ENCODE results near the gene CPS1.

The CPS1 gene

GRCh38 chr2:210548031-210548430, 8.4 kb upstream of the CPS1 start:
- DNase-seq, result no peak

GRCh38 chr2:210548878-210549384, 7.5 kb upstream of the CPS1 start:
- no peak for DNase-seq

GRCh38 chr2:210551001-210551400, 5.4 kb upstream of the CPS1 start:
- DNase-seq, result no peak

- DNase-seq, result no peak
Observed at GRCh38 chr2:210553373-210553772, 3.0 kb upstream of the CPS1 start.

DNA sequence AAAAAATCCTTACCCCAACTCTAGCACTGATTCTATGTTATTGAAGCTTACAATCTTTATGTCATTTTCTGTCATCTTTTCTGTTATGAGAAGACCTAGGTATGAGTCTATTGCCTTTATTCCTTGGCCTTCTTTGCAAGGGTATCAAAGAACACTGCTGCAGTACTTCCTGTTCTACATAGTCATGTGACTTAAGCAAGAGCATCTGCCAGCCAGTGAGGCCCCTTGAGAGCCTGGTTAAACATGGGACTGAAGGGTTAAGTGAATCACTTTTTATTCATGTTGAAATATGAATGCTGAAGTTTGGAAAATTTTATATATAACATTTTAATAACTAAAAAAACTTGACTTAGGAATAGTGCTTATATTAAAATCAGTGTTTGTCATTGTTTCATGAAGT, 844 bp upstream of the CPS1 start:
- no peak for DNase-seq

- no peak for DNase-seq
Observed at GRCh38 chr2:210557721-210558120, 1.3 kb downstream of the CPS1 start.

GRCh38 chr2:210558708-210559107, 2.3 kb downstream of the CPS1 start:
- no peak for DNase-seq

- DNase-seq, result no peak
Observed at GRCh38 chr2:210559182-210559581, 2.8 kb downstream of the CPS1 start.

DNA sequence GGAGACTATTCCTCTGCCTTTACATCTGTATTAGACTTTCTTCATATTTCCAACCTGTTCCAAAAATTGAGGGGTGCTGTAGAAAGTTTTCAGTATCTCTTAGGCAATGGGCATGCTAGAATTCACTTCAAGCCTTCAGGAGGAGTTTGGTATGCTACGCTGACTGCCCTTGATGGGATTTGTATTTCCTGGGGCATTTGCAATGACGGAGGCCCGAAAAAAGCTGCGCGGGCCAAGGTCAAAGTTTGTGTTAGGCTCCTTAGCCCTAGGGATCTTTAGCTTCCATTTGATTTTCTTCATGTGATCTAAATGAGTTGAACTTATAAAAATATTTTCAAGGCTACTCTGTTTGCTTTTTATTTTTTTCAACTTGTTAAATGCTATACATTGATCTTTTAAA, 5.1 kb downstream of the CPS1 start:
- DNase-seq, result no peak

- no peak for DNase-seq
Observed at GRCh38 chr2:210562091-210562490, 5.7 kb downstream of the CPS1 start.

- no peak for DNase-seq
Observed at GRCh38 chr2:210562502-210563080, 6.2 kb downstream of the CPS1 start.

DNA sequence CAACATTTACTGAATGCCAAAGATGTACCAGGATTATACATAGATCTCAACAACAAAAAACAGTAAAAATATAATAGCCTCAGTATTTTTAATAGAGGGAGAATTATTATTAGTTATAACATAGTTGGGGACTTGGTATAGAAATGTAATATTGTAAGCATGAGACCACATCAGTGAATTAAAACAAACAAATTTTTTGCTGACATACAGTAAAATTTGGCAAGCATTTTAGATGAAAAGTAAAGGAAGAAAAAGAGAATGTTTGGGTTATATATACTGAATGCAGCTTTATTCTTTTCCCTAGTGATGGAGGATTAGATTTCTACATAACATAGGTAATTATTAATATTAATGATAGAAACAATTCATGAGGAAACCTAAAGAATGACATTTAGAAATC, 10.9 kb downstream of the CPS1 start:
- no peak for DNase-seq

DNA sequence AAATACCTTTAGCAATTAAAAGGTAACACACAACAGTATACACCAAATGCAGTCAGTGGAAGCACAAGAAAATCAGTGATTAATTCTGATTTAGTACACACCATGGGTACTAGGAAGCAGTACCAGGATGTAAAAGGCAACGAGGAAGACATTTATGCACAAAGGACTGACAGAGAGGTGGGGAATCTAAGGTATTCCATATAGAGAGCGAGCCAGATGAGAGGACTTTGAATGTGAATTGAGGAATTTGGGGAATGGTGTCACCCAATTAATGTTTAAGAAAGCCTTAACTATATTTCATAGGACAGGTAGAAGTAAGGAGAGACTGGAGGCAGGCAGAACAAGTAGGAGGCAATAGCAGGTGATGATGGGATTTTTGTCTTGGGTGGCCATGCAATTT, 11.7 kb downstream of the CPS1 start:
- DNase-seq, result no peak

DNA sequence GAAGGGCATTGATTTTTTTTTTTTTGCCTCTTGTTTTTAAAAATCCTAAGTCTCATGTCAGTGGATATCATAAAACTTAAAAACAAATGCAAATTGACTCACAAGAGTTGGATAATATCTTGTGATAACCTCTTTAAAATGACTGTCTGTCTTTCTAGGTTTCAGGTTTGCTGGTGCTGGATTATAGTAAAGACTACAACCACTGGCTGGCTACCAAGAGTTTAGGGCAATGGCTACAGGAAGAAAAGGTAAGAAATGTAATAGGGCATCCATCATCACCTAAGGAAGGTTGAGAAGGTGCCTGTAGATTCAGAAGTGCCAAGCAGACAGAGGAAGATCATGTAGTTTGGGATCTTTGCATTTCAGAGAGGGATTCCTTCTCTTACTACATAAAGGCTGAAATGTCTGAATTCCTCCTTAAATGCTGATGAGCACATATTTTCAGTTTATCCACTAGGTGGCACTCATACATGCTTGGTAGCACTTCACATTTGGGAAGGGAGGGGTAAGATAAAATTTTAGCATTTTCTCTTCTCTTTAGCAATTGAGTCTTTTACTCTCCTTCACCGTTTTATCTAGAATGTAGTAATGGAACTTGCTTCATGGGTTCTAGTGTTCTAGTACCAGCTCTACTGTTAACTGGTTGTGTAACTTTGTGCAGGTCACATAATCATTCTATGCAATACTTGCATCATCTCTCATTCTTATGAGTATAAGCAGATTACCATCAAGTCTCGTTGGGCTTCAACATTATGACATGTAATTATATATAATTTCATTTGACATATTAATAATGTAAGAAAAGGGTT, 21.1 kb downstream of the CPS1 start:
- DNase-seq, result no peak

DNA sequence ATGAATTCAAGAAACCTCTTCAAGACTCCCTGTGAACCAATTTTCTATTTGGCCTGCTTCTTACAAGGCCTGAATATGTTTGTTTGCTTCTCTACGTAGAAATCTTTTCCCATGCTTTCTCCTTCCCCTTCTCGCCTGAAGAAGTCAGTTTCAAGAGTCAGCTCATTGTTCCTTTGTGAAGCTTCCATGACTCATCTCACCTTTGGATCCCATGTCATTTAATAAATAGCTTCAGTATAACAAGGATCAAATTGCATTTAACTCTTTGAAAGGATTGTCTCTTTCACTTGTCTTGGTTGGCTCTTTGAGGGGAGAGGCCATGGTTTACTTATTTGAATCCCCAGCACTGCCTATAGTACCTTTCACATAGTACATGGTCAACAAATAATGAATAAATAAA, 28.4 kb downstream of the CPS1 start:
- DNase-seq, result no peak

GRCh38 chr2:210586381-210586780, 30.0 kb downstream of the CPS1 start:
- no peak for DNase-seq

DNA sequence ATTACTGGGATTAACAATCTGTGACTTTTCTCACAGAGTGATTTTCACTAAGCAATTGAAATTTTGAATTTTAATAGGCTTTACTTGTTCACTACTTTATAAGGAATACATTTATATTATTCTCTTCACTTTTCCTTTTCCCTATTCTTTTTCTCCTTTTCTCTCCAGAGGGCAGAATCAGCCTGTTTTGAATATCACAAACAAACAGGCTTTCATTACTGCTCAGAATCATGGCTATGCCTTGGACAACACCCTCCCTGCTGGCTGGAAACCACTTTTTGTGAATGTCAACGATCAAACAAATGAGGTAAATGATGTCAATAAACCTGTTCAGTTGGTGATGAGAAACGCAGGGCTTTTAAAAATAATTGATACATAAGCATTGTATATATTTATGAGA, 35.3 kb downstream of the CPS1 start:
- DNase-seq, result no peak

- no peak for DNase-seq
Observed at GRCh38 chr2:210592726-210593125, 36.3 kb downstream of the CPS1 start.

GRCh38 chr2:210593166-210593565, 36.8 kb downstream of the CPS1 start:
- DNase-seq, result no peak

DNA sequence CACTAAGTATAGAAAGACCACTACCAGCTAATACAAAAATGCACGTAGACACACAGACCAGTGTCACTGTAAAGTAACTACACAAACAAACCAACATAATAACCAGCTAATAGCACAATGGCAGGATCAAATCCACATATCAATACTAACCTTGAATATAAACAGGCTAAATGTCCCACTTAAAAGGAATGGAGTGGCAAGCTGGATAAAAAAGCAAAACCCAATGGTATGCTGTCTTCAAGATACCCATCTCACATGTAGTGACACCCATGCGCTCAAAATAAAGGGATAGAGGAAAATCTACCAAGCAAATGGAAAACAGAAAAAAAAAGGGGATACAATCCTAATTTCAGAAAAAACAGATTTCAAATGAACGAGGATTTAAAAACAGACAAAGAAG, 41.8 kb downstream of the CPS1 start:
- DNase-seq, result no peak

- DNase-seq, result no peak
Observed at GRCh38 chr2:210599476-210599875, 43.1 kb downstream of the CPS1 start.

- DNase-seq, result no peak
Observed at GRCh38 chr2:210604666-210605065, 48.3 kb downstream of the CPS1 start.

DNA sequence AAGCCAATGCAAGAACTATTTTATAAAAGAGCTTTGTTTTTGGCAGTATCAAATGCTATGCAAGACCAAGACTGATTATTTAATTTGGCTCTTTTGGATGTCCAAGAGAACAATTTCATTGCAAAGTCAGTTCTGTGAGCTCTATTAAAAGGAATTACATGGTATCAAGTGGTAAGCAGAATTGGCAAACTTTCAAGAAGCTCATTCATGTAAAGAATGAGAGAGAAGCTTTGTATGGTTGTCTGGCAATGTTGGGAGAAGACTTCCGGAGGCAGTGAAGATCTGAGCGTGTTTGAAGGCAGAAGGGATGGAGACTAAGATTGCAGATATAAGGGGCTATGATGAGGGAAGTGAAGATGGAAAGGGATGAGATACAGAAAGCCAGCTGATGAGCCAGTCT, 49.6 kb downstream of the CPS1 start:
- DNase-seq, result no peak

- no peak for DNase-seq
Observed at GRCh38 chr2:210611466-210611865, 55.1 kb downstream of the CPS1 start.

DNA sequence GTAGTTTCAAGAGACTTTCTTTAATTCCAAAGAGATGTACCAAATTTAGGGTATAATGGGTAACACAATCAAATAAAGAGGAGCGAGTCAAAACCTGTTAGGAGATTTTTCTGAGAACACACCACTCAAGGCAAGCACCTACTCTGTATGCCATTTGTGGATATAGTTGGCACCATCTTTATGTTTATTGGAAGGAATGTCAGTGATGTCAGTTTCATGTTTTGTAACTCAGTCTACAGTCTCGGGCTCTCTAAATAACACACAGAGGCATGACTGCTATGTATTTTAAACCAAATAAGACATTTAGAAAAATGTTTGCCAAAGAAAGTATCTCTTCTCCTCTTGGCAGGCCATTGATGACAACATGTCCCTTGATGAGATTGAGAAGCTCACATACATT, 59.7 kb downstream of the CPS1 start:
- no peak for DNase-seq
